Subcutaneous adipose tissue (tissue), 4 donors: ENCODE results near the gene ROR1. TPM values are rescaled to one million over a fixed set of nuclear protein-coding genes. Genes with fewer than 3 reads are reported as not detected.

ENCODE experiments used
- CTCF ChIP-seq: fragments of 450-650 bp; IDR thresholded peaks from one replicate; pipeline ENCODE4 v1.5.1; 2016; ENCODE audit warnings: low read depth, mild to moderate bottlenecking, control low read depth, antibody characterized with exemption, moderate library complexity
- total RNA-seq, 4 donors: library from RNA; depleted of rRNA; stranded (reverse); fragments of >200 nt; gene quantifications; one replicate each; pipeline ENCODE4 v1.1.0, GENCODE V29; 2016

The ROR1 gene
- total RNA-seq, 4 donors from 2014 or later, result 5.8 to 10.2 (median 8.6) TPM

GRCh38 chr1:63861052-63861691, 87.4 kb downstream of the ROR1 start:
- TF ChIP-seq CTCF, result no peak

- no peak for TF ChIP-seq CTCF
Measured at GRCh38 chr1:63863145-63863544, 89.3 kb downstream of the ROR1 start.

- TF ChIP-seq CTCF, result no peak
Measured at GRCh38 chr1:63864224-63864641, 90.4 kb downstream of the ROR1 start.

GRCh38 chr1:63865561-63865960, 91.7 kb downstream of the ROR1 start:
- TF ChIP-seq CTCF, result no peak

- TF ChIP-seq CTCF, result no peak
Measured at GRCh38 chr1:63866084-63866483, 92.3 kb downstream of the ROR1 start.

- TF ChIP-seq CTCF, result no peak
Measured at GRCh38 chr1:63867429-63868176, 93.8 kb downstream of the ROR1 start.

GRCh38 chr1:63868268-63868781, 94.5 kb downstream of the ROR1 start:
- no peak for TF ChIP-seq CTCF
